HTERT RPE-1 (cell line): Measurements from ENCODE around the gene NBPF1.
"Not testable (repeated sequence)": the region's sequence is repeated elsewhere in the genome, so short reads cannot be mapped to it uniquely, and the experiment has no call there.

Source experiments
- in situ Hi-C: fragments of 300-500 bp; cut with MboI; formaldehyde crosslinking; loops from 4 replicates; pipeline ENCODE4 v1.14.3; 2020; ENCODE audit warnings: low sequenced_read_pairs

The NBPF1 gene

DNA sequence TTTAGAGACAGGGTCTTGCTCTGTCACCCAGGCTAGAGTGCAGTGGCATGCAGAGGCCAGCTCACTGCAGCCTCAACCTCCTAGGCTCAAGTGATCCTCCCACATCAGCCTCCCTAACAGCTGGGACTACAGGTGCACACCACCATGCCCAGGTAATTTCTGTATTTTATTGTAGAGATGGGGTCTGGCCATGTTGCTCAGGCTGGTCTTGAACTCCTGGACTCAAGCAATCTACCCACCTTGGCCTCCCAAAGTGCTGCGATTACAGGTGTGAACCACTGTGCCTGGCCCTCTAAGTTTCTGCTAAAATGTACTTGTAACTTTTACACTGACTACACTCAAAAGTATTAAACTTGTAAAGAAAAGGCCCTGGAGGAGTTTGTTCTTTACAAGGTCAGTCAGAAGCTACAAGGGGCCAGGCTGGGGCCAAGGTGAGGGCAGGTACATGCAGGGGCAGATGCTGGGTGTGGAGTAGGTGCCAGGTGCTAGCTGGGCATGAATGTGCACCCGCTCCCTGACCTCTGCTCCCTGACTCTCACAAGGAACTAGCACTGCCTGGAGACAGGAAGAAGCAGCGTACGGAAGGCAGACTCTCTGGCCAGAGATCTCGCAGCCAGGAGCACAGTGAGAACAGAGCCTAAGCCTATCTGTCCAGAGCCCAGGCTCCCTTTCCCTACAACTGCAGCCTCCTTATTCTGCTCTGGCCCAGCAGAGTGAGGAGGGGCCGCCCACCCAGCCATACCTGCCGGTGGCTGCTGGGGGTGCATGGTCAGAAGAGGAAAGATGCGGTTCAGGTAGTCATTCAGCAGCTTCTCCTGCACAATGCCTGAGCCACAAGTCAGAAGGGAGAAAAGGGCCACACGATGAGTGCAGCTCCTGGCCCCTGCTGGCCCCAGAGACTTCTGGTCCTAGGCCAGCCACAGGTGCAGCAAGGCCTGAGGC is 28.9 kb upstream of the NBPF1 start:
- in situ Hi-C loops, result not testable (repeated sequence)

DNA sequence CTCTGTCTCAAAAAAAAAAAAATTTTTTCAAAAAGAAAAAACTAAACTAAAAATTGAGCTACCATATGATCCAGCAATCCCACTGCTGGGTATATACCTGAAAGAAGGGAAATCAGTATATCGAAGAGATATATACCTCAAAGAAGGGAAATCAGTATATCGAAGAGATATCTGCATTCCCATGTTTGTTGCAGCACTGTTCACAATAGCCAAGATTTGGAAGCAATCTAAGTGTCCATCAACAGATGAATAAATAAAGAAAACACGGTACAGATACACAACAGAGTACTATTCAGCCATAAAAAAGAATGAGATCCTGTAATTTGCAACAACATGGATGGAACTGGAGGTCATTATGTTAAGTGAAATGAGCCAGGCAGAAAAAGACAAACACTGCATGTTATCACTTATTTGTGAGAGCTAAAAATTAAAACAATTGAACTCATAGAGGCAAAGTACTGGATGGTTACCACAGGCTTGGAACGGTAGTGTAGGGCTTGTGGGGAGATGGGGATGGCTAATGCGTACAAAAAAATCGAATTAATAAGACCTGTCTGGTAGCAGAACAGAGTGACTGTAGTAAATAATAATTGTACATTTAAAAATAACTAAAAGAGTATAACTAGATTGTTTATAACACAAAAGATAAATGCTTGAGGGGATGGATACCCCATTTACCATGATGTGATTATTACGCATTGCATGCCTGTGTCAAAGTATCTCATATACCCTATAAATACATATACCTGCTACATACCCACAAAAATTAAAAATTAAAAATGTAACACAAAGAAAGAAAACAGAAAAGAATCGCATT is 28.0 kb upstream of the NBPF1 start:
- in situ Hi-C loops, result not testable (repeated sequence)

DNA sequence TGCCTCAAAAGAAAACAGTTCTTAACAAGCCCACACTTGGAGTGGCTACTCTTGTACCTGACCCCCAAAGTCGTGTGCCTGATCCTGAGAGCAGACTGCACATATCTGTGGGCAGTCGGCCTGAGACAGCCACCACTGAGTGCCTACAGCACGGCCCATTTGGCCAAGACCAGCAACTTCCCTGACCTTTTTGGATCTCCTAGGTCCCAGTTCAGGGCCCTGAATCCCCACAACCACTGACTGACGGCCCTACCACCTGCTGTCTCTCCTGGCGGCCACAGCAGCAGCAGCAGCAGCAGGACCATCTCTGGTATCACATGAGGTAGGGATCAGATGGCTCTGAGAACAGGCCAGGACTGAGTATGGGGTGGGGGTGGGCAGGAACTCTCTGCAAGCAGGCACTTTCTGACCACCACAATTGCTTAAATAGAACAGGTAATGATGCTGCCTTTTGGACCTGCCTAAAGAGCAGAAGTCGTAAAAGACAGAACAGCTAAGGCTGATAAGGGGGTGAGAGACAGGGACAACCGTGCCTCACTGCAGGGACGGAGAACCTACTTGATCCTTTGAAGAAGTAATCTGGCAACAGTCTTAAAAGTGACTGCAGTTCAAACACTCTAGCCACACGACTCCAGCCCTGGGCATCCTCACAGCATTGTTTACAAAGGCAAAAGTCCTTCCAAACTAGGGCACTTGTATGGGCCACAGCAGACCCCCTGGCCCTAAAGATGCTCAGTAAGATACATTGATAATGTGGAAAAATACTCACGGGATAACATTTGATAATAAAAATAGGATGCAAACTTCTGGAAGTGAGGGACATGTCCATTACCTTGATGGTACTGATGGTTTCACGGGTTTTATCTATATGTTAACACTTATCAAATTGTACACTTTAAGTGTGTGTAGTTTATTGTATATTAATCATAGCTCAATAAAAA is 26.0 kb upstream of the NBPF1 start:
- in situ Hi-C loops, result not testable (repeated sequence)

DNA sequence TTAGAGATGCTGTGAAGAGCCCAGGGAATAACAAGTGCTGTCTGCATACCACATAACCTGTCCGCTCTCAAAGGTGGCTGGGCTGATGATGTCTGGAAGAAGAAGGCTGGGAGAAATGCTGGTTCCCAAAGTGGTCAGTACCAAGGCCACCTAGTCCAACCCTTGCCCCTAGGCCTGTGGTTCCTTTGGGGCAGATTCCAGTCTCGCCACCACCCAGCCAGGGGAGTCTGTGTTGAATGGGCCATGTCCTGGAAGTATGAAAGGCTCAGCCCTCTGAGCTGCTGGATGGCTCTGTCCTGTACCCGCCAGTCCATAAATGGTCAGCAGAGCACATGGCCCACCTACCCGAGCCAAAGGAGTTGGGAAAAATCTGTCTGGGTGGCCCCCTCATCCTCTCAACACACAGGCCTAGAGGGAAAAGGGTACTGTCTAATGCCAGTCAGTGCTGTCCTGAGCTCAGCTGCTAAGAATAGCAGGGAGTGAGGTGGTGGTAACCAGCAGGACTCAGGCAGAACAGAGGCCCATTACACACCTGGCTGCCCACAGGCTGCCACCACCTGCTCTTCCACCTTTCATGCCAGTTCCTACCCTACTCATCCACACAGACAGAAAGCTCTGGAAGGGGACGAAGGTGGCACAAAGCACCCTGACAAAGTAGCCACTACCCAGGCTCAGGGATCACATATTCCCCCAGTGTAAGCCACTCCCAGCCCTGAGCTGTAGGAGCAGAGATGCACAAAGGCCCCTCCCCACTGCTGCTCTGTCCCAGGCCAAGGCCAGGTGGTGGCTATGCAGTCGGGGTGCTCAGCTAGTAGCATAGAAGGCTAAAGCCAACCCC is 24.8 kb upstream of the NBPF1 start:
- in situ Hi-C loops, result not testable (repeated sequence)

DNA sequence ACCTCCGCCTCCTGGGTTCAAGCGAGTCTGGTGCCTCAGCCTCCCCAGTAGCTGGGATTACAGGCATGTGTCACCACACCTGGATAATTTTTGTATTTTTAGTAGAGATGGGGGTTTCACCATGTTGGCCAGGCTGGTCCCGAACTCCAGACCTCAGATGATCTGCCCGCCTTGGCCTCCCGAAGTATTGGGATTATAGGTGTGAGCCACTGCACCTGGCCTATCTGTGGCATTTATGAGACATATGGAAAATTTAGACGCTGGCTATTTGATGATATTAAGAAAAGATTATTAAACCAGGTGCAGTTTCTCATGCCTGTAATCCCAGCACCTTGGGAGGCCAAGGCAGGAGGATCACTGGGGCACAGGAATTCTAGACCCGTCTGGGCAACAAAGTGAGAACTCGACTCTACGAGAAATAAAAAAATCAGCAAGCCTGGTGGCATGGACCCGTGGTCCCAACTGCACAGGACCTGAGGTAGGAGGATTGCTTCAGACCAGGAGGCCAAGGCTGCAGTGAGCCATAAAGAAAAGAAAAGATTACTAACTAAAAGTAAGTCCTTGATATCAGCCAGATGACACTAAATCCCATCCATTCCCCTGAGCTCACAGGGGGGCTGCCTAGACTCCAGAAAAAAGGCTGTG is 23.3 kb upstream of the NBPF1 start:
- in situ Hi-C loops, result not testable (repeated sequence)

DNA sequence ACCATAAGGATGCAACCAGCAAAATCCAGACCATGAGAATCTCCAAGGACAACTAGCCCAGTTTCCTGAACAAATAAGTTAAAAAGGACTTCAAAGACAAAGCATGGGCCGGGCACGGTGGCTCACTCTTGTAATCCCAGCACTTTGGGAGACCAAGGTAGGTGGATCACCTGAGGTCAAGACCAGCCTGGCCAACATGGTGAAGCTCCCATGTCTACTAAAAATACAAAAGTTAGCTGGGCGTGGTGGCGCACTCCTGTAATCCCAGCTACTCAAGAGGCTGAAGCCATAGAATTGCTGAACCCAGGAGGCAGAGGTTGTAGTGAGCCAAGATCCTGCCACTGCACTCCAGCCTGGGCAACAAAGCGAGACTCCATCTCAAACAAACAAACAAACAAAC is 22.6 kb upstream of the NBPF1 start:
- in situ Hi-C loops, result not testable (repeated sequence)

DNA sequence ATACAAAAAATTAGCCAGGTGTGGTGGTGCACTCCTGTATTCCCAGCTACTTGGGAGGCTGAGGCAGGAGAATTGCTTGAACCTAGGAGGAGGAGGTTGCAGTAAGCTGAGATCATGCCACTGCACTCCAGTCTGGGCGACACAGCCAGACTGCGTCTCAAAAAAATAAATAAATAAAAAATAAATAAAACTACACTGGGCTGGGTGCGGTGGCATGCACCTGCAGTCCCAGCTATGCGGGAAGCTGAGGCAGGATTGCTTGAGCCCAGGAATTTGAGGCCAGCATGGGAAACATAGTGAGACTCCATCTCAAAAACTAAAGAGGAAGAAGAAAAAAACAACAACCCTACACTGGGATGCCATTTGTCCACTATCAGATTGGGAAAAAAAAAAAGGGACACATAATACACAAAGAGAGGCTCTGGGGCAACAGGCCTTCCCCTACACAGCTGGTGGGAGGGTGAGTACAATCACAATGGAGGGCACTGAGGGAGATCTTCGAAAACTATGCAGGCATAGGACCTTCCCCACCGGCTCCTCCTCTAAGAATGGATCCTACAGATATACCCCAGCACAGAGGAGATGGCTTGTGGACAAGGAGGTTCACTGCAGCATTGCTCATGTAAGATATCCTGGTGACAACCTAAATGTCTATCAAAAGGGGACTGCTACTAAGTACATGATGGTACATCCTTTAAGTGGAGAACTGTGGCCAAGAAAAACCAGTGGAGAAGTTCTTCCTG is 20.3 kb upstream of the NBPF1 start:
- in situ Hi-C loops, result not testable (repeated sequence)

DNA sequence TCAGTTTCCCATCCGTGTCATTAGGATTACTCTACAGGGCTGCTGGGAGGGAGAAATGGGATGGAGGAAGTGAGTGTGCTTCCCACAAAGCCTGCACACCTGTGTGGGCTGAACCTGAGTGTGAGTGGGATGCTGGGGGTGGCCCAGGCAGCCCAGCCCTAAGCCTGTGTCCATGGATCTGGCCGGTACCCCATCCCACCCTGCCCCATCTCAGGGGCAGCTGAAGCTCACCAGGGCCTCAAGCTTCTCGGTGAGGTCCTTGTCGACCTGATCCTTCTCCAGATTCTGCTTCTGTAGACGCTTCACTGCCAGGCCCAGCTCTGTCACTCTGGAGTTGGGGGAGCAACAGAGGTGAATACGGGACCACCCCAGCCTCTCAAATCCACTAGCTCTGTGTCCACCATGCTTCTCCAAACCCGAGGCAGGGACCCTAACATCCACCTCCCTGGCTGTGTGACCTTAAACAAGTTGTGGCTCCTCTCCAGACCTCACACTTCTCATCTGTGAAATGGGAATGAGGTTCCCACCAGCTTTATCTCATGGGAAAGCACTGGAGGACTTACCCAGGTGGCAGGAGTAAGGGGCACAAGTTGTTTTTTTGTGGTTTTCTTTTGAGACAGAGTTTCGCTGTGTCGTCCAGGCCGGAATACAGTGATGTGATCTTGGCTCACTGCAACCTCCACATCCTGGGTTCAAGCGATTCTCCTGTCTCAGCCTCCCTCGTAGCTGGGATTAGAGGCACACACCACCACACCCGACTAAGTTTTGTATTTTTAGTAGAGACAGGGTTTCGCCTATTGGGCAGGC is 18.9 kb upstream of the NBPF1 start:
- in situ Hi-C loops, result not testable (repeated sequence)

DNA sequence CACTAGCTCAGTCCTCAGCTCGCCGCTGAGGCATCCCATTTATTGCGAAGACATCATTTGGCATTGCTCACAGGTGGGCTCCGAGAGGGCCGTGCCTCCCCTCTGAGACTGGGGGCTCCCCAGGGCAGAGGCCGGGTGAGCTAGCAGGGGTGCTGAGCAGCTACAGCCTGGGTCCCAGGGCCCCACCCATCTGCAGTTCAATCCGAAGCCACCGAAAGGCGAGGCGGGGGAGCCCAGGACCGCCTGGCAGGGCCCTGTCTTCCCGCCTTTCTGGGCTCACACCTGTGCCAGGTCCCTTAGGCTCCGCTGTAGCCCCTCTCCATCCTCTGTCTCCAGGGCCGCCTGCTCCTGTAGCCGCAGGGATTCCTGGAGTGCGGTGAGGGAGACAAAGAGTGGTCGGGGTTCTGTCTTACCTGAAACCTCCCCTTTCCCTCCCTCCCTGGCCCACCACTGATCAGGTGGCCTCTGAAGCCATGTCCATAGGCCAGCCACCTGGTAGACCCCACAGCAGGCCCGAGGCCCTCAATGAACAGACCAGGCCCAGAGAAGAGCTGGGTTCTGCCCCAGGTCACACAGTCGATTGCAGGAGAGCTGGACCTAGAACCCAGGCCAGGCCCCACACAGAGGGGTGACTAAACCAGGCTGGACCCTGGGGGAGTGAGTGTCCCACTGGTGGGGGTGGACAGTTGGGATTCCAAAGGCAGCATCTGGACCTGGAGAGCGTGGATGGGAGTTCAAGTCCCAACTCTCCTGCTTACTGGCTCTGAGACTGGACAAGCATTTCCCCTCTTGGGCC is 18.1 kb upstream of the NBPF1 start:
- in situ Hi-C loops, result no loop called here

DNA sequence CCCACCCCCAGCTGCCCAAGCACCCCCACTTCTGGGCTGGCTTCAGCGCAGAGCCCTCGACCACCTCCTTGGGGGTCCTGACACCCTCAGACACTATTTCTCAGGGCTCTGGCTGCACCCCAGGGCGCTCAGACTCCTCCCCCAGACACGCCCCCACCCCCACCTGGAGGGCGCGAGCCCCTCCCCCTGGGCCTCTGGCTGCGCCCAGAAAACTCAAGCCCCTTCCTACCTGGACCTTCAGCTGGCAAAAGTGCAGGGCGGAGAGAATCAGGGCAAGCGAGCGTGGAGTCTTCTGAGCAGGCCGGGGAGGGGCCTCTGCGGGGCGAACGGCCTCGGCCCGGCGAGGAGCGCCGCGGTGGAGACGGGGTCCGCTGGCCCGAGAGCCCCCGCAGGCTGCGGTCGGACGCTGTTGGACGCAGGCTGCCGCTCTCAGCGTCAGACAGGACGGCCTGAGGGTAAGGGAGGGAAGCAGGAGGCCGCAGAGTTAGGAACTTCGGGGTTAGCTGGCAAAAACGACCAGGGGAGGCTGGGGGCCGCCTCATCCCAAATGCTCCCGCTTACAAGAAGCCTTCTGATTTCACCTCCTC is 17.4 kb upstream of the NBPF1 start:
- in situ Hi-C loops, result no loop called here

DNA sequence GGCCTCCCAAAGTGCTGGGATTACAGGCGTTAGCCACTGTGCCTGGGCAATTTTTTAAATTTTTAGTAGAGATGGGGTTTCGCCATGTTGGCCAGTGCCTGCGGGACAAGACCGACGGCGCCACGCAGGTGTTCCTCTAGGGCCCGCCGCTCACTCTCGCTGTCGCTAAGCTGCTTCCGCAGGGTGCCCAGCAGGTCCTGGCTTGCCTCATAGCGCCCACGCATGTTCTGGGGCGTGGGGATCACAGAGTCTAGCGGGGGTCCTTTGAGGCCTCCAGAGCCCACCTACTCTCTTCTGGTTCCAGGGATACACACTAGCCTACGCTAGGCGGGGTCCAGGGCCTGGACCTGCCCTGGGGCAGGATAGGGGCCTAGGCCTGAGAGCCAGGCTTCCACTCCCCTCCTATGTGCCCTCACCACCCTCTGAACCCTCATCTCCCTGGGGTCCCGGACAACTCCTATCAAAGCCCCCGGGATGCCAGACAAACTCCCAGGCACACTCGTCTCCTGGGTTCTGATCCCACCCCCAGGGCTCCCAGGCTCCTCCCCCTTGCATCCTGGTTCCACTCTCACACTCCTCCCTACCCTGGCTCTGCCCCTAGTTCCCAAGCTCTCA is 16.7 kb upstream of the NBPF1 start:
- in situ Hi-C loops, result not testable (repeated sequence)

DNA sequence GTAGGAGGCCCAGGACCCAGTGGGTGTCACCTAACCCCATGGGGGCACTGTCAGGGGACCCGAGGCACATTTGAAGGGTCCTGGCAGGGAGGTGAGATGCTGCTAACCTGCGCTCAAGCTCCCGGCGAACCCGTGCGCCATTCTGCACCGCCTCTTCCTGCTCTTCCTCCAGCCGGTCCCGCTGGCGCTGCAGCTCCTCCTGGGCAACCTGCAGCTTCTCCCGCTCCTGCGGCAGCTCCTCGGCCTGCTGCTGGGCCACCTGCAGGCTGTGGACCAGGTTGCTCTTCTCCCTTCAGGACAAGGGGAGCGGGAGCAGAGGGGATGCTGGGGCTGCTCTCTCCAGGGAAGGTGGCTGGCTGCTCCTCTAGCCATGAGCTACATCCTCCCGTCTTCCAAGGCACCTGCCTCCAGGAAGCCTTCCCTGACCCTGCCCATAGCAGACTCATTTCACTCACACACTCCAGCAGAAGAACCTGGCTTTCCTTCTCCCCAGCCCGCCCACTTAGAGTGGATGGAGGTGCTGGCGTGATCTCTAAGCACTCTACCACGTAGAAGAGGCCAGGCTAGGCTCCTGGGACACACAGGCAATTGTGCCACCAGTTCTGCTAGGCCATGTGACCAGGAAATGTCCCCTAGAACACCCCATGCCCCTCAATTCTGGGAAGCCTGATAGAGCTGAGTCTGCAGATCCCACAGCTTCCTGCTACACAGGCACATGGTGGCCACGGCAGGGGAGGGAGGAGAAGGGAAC is 15.2 kb upstream of the NBPF1 start:
- in situ Hi-C loops, result no loop called here

DNA sequence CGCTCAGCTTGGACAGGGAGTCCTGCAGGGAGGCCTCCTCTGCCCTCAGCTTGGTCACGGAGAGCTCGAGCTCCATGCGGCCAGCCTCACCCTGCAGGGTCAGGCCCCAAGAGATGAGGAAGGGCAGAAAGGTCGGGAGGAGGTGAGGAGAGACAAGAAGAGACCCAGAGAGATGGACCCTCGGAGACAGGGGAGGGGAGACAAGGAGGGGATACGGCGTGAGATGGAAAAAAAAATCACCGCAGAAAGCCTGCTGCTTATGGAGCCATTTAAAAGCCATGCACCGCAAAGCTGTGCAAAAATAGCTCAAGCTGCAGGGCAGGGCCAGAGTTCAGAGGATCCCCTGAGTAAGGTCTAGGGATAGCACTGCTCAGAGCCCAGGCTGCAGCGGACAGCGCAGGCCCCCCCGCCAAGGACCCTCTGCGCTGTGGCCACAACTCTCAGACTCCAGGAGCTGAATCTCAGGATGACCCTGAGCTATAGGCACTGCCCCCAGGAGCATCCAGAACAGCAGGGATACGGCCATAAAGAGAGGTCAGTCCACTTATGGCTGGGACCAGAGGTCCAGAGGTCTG is 13.1 kb upstream of the NBPF1 start:
- in situ Hi-C loops, result not testable (repeated sequence)

DNA sequence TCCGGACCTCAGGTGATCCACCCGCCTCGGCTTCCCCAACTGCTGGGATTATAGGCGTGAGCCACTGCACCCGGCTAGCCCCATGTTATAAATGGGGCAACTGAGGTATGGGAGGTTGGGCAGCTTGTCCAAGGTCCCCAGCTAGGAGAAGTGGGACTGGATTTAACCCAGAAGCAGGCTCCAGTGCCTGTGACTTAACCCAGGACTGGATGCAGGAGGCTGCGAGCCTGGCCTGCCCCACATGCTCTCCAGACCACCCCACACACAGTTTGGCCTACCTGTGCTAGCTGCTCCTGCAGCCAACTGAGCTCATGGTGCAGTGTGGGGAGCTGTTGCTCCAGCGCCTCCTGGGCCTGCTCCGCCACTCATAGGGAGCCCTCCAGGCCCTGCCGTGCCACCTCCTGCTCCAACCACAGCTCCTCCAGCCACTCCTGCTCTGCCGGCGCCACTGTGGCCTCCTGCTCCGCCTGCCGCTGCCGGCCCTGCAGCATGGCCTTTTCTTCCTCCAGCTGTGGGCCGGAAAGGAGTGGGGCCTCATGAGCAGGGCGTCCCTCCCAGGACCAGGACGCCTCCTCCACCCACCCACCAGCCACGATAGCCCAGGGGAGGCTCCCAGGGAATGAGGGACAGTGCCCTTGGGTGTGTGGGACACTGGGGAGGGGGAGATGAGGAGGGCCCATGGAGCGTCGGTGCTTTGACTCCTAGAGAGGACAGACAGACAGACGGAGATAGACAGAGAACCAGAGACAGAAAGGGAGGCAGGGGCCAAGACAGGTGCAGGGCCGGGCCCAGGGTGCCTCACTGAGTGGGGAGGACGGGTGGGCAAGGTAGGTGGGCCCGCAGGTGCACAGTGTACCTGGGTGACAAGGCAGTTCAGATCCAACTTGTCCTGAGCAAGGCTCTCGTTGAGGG is 12.4 kb upstream of the NBPF1 start:
- in situ Hi-C loops, result no loop called here
